Measurements from ENCODE around the gene ATP5F1E.

- TF ChIP-seq CTCF (IDR thresholded peaks at IDR 0.05) (no peak), EP300 (IDR thresholded peaks at IDR 0.05; ENCODE audit: low read depth) (no peak)
Observed at GRCh38 chr20:59010321-59010994, 21.7 kb downstream of the ATP5F1E start.

Measured in transverse colon (tissue), 3 donors.